SIG-M5 (cell line): ENCODE results near the gene TRHDE.

Source experiments
- DNase-seq: peaks from one replicate; lab custom pipeline; 2025; lab: John Stamatoyannopoulos, UW

TRHDE gene

DNA sequence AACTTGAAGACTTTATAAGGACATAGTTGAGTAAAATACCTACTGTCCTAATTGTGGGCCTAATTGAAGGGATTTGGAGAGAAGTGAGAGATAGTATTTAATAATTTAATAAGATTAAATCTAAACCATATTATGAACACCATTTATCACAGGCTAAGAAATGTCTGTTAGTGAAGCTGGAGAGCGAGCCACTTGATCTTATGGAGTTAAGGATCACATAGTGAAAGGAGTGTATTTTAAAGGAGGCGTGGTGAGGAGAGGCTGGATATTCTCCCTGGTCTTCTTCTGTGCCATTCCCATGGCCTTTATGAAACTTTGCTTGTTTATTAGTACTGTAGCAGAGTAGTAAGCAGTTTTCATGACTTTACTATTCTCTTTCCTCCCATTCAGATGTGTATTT is 172.4 kb downstream of the TRHDE start:
- DNase-seq, result no peak

DNA sequence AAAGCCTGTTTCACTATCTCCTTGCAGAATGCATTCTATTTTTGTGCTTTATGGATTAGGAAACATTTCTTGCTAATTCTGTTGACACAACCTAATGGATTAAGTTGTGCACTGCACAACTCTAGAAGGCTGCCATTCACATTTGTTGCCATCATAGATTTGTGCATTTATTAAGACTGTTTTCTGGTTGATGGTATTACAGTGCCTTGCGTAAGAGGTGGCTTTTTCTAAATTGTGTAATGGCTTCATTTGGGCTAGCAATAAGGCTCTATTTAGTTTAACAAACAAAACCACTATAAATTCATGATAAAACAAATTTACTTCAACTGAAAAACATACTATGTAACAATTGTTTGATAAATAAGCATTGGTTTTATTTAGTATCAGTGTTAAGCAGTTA is 175.9 kb downstream of the TRHDE start:
- no peak for DNase-seq

DNA sequence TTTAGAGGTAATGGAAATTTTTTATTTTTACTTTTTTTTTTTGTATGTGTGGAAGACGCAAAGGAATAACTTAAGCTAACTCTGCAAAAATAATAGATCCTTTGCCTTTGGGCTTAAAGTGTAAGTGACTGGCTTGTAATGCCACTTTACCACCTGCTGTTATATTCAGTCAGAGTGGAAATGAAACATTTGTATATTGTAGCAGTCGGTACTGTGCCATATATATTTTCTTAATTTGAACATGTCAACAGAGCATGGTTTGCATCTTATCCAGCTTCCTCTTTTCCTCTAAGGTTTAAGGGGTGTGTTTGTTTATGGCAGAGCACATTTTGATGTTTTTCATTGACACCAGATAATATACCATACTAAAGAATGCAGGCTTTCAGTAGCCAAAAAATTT is 176.6 kb downstream of the TRHDE start:
- DNase-seq, result no peak

DNA sequence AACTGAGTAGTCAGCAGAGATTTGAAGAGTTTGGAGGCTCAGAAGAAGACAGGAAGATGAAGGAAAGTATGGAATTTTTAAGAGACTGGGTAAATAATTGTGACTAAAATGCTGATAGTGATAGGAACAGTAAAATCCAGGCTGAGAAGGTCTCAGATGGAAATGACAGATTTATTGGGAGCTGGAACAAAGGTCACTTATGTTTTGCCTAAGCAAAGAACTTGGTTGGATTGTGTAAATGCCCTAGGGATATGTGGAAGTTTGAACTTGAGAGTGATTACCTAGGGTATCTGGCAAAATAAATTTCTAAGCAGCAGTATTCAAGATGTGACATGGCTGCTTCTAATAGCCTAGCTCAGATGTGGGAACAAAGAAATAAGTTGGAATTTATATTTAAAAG is 180.9 kb downstream of the TRHDE start:
- DNase-seq, result no peak

DNA sequence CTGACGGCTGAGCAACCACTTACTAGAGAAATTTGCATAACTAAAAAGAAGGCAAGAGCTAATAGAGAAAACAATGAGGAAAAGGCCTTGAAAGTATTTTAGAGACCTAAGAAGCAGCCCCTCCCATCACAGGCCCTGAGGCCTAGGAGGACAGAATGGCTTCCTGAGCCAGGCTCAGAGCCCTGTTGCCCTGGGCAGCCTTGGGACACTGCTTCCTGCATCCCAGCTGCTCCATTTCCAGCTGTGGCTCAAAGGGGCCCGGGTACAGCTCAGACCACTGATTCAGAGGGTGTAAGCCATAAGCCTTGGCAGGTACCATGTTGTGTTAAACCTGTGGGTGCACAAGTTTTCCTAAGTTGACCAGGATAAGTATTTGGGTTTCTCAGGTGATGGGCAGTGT is 181.4 kb downstream of the TRHDE start:
- DNase-seq, result no peak

DNA sequence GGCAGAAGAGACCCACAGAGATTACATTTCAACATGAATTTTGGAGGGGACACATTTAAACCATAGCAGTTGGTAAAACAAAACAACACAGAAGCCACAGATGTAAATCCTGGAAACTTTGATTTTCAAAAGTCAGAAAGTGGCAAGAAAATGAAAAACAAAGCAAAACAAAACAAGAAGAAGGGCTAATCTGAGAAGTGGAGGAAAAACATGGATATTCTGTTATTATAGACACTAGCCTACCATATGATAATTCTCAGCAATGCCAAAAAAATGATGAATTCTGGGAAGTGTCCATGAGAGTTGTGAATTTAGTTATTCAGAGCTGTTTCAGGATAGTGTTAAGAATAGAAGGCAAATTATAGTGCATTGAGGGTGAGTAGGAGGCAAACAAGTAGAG is 192.3 kb downstream of the TRHDE start:
- DNase-seq, result no peak

DNA sequence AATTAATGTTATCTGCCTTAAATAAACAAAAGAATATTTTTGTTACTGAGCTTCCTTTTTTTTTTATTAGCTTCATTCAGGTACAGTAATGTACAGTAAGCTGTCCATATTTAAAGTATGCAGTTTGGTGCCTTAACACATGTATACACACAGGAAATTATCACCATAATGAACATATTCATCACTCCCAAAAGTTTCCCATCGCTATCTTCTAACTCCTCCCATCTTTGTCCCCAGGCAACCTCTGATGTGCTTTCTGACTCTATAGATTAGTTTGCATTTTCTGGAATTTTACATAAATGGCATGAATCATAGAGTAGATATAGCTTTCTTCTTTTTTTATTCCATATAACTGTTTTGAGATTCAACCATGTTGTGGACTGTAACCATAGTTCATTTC is 193.0 kb downstream of the TRHDE start:
- no peak for DNase-seq

DNA sequence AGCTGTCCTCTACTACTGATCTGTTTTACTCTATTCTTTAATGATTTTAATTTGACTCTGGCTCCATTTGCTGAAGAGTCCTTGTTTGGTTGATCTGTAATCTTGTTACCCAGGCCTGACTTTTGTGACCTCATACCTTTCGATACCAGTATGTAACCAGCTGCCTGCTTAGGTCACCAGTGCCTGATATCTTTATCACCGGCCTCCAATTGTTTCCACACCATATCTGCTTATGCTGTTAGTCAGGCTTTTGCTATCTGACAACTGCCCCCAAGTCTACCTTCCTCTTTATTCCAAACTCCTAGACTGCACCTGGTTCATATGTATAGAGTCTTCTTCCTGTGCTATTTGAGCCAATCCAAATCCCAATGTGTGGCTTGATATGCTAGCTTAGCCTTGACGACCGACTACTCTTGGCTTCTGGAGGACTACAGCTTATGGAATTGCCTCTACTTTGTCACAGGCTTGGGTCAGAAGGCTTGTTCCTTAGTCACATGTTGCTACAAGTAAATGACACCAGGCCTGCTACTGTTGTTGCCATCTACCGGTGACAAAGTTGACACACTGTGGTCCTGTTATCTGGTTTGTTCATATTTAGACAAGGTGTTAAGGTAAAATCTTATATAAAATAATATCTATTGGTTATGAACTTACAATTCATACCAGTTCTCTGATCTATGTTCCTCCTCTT is 193.9 kb downstream of the TRHDE start:
- no peak for DNase-seq

DNA sequence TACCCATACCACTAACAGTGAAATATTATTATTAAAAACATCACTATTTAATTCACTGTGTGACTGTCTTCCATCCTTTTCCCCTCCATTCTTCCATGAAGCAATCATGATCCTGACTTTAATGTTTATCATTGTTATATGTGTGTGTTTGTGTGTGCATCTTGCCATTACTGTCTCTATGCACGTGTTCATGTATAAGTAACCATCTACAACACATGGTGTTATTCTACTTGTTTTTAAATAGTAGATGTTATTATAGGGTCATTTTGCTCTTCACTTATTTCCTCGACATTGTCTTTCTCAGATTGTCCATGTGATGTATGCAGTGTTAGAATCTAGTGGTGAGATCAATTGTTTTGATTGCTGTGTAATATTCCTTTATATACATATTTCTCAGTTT is 195.8 kb downstream of the TRHDE start:
- no peak for DNase-seq

DNA sequence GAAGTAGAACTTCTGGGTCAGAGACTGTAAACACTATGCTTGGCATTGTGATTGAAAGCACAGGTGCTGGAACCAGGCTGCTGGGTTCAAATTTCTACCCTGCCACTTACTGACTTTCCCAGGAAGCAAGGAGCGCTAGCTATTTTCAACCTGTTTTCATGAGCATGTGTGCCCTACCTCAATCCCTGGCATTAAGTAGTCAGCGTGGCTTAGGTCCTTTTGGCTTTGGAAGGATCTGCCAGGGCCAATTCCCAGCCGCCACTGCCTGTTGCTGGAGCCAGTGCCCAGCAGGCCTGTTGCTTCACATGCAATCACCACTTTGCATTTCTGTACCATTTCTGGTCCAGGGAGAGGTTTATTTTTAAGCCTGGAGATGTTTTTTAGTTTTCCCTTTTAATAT is 196.3 kb downstream of the TRHDE start:
- no peak for DNase-seq

DNA sequence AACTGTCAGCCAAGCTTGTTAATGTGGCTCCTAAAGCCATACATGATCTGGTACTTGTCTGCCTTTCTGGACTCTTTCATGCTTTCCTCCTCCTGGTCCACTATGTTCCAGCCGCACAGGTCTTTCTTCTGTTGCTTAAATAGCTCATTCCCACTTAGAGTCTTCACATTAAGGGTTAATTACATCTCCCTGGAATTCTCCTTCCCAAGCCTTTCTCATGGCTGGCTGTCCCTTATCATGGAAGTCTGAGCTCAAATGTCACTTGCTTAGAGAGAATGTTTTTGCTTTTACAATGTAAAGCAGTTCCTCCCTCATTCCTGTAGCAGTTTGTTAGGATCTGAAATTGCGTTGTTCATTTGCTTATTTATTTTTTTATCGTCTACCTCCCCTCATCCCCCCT is 199.6 kb downstream of the TRHDE start:
- DNase-seq, result no peak

DNA sequence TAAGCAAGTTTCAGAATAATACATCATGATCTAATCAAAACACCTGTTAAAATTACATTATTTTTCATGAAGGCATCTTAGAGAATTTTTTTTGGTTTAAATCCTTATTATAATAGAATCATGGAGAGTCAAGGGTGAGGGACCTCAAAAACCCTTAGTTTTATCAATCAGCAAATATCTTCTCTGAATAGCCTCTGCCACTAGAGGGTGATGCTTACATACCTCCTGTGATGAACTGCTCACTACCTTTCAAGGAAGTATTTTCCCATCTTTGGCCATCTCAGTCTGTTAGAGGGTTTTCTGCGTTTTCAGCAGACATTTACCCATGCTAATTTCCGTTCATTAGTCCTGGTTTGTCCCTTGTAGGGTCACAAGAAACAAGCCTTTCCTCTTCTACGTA is 200.2 kb downstream of the TRHDE start:
- no peak for DNase-seq

DNA sequence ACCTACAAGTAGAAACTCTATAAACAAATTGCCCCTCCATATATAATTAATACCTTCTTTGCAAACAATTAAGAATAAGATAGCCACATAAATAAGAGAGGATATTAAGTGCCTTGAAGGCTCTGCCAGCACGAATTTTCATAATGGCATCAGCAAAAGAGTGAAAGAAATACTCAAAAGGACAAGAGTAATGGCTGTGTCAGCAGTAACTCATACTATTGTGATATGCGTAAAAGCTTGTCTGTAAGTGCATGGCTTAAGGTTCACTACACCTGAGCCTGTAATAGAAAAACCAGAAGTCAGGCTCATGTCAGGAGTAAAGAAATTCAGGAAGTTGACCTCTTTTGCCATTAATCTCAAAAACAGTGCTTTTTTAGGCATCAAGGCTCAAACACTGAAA is 204.1 kb downstream of the TRHDE start:
- DNase-seq, result no peak

DNA sequence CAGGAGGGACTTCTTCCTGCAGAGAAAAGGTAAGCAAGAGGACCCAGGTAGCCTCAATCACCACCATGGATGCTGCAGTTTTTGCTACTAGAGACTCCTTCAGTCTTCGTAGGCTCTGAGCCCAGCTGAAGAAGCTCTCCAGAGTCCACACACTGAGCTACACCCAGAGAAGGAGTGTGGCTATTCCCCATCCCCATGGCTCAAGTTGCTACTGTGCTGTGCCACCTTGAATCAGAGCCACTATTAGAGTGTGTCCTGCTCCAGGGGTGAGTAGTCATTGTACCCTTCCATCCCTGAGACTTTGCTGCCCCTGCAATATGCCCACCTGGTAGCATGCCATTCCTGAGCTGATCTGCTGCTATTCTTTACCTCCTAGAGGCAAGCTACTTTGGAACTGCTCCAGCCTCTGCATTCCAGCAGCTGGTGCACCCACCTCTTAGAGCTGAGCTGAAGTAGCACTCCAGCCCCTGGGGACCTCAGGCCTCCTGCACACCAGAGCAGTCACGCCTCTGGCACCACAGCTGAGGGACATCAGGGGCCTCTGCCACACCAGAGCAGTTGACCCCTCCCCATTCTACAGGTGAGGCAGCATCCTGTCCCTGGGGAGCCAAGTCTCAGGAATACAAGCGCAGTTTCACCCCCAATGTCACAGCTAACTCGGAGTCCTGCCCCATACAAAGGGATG is 213.0 kb downstream of the TRHDE start:
- no peak for DNase-seq

DNA sequence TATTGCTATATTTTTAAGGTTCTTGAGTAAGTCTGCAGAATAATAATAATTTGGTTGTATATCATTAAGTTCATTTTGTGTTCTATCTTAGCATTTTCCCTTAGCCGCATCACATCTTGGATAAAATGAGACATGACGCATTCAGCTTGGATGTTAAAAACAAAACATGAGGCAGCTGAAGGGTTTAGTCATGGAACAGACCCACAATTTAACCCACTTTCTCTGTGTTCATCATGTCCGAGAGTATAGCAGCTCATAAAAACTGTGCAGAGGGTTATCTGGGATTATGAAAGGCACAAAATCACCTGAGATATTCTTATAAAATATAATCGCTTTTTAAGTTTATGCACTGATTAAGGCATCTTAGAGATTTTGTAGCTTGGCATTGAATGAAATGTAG is 219.3 kb downstream of the TRHDE start:
- DNase-seq, result no peak

DNA sequence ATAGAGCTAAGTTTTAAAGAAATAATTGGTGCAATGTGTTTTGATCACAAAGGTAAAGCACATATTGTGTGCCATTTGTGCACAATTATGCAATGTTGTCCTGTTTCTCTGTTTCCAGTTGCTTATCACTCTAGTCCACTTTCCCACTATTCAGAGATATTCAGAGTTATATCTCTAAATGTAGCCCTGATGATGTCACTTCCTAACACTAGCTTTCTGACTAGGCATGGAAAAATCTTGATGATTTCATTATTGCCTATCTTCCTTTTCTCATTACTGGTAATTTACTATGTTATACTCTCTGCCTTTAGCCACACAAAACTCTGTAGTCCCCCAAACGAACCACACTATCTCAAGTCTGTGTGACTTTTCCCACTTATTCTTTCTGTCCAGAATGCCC is 221.2 kb downstream of the TRHDE start:
- DNase-seq, result no peak

DNA sequence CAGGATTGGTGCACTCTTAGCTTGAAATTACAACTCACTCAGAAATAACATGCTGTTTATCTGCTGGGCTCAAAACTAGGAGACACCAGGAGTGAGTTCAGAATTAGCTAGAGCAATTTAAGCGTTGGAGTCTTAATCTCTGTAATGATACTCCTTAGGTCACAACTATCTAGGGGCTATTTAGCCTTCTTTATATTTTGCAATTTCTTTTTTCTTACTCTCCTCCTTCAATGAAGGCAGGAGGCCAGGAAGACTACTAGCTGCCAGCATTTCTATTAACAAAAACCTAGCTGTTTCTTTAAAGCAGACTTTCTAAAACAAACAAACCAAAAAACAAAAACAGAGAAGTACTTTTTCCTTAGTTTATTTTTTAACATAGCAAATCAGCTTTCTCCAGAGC is 226.2 kb downstream of the TRHDE start:
- no peak for DNase-seq

DNA sequence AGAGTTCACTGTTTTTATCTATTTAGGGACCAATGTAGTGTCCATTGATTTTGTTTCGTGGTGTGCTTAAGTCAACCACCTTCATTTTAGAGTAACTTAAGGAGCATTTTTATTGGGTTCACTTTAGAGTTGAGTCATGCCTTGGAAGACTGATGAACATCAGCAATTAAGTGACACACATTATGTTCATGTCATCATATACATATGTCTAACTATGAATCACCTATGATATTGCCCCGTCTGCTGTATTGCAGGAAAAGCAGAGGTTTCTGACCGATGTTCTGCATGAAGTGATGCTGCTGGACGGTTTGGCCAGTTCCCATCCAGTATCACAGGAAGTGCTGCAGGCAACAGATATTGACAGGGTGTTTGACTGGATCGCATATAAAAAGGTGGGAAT is 227.1 kb downstream of the TRHDE start:
- DNase-seq, result no peak

DNA sequence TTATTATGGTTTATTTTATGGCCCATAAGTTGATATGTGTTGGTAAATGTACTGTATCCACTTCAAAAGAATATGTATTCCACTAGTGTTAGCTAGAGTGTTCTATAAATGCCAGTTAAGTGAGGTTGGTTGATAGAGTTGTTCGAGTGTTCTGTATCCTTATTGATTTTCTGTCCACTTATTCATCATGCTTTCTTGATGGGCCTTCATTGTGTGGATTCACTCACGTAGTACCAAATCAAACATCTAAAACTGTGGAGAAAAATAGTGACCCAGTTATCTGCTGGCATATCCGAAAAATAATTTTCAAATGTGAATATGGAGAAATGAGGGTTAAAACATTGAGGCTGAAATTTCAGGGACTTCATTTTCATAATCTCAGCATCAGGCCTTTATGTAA is 230.4 kb downstream of the TRHDE start:
- no peak for DNase-seq

DNA sequence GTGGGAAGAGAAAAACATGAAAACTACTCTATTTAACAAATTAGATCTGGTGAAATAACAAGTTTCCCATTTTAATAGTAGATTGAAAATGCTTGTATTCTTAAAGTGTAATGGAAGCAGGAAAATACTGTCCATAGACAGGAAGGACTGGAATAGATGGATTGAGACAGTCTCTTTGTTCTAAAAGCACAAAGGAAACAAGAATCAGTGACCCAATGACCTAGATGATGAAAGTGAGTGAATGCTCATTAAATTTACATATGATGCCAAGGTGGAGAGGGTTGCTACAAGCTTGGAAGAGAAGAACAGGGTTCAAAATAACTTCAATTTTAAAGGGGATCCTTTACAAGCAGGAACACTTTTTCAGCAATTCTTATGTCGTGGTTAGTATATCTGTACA is 233.1 kb downstream of the TRHDE start:
- no peak for DNase-seq

DNA sequence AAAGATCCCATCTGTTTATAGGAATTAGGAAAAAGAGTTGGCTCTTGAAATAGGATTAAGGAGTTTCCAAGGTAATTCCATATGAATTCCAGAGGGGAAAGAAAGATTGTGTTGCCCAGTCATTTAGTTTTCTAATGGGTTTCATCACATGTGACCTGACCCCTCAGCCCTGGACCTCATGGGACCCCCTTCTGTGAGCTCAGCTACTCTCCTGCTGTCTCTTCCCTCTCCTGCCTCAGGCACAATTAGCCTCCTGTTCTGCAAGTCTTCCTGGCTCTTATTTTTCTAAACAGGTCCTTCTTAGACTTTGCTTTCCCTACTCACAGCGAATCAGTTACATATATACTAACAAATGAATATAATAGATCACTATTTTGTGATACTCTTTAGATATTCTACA is 237.7 kb downstream of the TRHDE start:
- DNase-seq, result no peak

DNA sequence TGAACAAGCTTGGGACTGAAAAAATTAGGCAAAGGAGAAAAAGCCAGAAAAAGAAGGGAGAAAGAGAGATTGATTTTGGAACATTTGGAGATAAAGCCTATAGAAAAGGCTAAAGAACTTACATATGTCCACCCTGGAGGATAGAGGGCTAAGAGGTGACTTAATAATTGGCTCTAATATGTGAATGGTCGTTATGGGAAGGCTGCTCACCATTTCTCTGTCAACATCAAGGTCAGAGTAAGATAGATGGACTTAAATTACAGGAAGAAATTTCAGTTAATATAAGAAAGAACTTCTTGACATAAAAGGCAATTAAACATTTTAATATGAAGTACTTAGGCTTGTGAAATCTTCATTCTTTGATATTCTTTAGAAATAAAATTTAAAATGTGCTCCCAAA is 238.6 kb downstream of the TRHDE start:
- no peak for DNase-seq

DNA sequence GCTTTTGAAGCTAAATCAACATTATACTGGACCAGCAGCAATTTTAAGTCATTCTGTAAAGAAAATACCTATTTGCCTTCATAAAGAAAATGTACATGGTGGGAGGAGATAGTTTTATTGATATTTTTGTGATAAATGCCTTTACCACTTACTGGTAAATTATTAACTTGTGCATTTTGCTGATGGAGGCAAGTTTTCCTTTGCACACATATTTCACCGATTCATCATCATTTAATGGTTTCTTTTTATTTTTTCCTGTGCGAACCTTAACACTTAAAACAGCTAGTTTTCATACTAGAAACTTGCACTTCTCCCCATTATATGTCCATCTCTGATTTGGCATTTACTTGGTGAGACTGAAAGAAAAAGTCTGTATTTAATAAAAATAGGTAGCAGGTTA is 239.3 kb downstream of the TRHDE start:
- no peak for DNase-seq

DNA sequence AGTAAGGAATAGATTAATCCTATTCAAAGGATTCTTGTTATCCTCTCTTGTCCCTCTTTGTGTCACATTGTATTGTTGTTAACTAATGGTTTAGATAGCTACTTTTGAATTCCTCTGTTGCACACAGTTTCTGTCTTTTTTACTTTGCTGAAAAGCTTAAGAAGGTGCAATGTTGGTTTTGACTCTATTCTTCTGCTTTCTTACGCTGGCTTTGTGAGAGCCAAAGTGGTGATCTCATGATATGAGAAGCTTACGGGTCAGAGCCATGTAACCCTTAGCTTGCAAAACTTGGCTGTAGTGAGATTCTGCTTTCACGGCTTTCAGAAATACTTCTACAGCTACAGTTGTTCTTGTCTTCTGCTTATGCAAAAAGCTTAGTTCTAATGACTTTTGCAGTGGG is 239.7 kb downstream of the TRHDE start:
- DNase-seq, result no peak
